RWPE1 (cell line): ENCODE results near the gene CLEC3B.

Experiments used
- CTCF ChIA-PET: fragments of 350-600 bp; sonication (Branson Sonifier 250); formaldehyde crosslinking; extraction: SDS; loops from one replicate; lab custom pipeline; 2021; lab: Yijun Ruan, JAX
- POLR2A ChIA-PET: fragments of 400-600 bp; formaldehyde crosslinking; extraction: SDS; loops from one replicate; lab custom pipeline; 2020; ENCODE audit warnings: antibody characterized with exemption; ENCODE audit not compliant: low non-redundant PET; lab: Yijun Ruan, JAX
- DNase-seq: peaks from one replicate; pipeline ENCODE4 v3.0.0; 2012; ENCODE audit warnings: low spot score
- H3K27ac ChIP-seq: fragments of 450-650 bp; 2 replicates; pipeline ENCODE4 v1.5.1; 2017
- TF ChIP-seq, protein P1 (sequence below): fragments of 450-650 bp; conservative IDR thresholded peaks from 2 replicates; pipeline ENCODE4 v1.5.1; 2017; ENCODE audit warnings: low read depth, mild to moderate bottlenecking

CLEC3B gene

DNA sequence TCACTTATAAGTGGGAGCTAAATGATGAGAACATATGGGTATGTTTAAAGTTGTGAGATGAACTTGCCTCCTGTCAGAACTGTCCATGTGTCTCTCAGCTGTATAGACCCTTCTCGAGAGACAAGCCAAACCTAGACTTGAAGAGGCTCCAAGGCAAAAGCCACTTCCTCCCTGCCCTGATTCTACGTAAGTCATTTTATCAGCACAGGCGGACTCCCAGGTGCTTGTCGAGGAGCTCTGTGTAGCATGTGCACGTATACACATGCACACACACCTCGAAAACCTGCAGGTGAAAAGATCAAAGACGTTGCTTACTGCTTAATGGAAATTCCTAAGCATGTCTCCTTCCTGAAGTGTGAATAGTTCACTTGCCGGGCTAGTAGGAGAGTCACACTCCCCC is 5.6 kb upstream of the CLEC3B start:
- ChIA-PET POLR2A (no interaction called here), CTCF (no interaction called here)
- no peak overlapping the region for H3K27ac ChIP-seq
- TF ChIP-seq, protein P1, sequence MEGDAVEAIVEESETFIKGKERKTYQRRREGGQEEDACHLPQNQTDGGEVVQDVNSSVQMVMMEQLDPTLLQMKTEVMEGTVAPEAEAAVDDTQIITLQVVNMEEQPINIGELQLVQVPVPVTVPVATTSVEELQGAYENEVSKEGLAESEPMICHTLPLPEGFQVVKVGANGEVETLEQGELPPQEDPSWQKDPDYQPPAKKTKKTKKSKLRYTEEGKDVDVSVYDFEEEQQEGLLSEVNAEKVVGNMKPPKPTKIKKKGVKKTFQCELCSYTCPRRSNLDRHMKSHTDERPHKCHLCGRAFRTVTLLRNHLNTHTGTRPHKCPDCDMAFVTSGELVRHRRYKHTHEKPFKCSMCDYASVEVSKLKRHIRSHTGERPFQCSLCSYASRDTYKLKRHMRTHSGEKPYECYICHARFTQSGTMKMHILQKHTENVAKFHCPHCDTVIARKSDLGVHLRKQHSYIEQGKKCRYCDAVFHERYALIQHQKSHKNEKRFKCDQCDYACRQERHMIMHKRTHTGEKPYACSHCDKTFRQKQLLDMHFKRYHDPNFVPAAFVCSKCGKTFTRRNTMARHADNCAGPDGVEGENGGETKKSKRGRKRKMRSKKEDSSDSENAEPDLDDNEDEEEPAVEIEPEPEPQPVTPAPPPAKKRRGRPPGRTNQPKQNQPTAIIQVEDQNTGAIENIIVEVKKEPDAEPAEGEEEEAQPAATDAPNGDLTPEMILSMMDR, result no peak
- DNase-seq, result no peak

DNA sequence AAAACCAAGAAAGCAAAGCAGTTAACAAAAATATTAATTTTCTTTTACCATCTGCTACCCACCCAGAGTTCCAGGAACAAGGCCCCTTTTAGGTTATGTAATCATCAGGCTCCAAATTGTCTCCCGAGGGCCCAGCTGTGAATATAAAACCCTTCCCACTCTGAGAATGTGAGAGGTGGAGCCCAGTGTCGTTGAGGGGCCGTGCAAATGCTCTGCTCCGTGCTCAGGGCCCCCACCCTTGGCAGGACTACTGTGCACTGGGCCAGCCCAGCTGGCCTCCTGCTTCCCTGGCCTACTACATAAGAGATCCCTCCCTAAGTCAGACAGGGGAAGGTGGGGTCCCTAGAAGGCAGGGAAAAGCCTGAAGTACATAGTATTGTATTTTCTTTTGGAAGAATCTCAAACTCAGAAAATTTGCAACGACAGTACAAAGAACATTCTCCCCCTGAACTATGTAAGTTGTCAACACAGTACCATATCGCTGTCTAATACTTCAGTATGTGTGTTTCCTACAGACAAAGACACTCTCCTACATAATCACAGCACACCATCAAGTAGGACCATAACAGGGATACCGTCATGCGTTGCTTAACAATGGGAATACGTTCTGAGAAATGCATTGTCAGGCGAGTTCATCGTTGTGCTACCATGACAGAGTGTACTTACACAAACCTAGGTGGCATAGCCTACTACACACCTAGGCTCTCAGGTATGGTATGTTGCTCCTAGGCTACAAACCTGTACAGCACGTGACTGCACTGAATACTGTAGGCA is 4.4 kb upstream of the CLEC3B start:
- DNase-seq, result no peak
- TF ChIP-seq, protein P1, result no peak
- ChIA-PET CTCF (no interaction called here), POLR2A (no interaction called here)
- no peak overlapping the region for H3K27ac ChIP-seq

DNA sequence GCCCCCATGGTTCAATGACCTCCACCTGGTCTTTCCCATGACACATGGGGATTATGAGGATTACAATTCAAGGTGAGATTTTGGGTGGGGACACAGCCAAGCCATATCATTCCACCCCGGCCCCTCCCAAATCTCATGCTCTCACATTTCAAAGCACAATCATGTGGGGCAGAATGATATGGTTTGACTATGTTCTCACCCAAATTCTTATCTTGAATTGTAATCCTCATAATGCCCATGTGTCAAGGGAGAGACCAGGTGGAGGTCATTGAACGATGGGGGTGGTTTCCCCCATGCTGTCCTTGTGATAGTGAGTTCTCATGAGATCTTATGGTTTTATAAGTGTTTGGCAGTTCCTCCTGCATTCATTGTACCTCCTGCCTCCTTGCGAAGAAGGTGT is 2.4 kb upstream of the CLEC3B start:
- no peak for DNase-seq
- ChIA-PET POLR2A (no interaction called here), CTCF (no interaction called here)
- TF ChIP-seq, protein P1, result no peak
- H3K27ac ChIP-seq, result no peak overlapping the region

DNA sequence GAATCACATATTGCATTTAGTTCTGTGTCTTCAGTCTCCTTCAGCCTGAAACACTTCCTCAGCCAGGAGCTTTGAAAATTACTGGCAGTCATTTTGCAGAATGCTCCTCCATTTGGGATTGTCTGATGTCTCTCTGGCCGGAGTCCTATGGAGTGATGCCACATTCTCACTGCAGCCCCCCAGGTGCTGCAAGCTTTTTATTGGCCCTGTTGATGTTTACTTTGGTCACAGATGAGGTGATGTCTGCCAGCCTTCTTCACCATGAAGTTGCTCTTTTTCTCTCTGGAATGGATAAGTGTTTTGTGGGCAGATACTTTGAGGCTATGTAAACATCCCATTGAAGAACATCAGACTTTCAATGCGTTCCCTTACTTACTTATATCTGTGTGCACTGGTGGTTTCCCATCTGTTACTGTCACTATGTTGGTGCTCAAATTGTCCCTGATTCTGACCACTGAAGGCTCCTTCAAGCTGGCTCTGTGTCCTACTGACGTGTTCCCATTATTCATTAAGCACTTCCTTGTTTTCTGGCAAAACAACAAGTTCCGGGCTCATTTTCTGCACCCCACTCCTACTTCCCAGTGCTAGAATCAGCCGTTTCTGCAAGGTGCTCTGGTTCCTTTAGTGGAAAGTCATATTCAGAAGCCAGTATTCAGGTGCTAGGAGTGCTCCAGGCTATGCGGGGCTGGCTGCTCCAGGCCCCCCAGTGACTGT is 1.4 kb upstream of the CLEC3B start:
- no peak overlapping the region for H3K27ac ChIP-seq
- no peak for DNase-seq
- ChIA-PET CTCF (no interaction called here), POLR2A (no interaction called here)
- TF ChIP-seq, protein P1, result no peak

DNA sequence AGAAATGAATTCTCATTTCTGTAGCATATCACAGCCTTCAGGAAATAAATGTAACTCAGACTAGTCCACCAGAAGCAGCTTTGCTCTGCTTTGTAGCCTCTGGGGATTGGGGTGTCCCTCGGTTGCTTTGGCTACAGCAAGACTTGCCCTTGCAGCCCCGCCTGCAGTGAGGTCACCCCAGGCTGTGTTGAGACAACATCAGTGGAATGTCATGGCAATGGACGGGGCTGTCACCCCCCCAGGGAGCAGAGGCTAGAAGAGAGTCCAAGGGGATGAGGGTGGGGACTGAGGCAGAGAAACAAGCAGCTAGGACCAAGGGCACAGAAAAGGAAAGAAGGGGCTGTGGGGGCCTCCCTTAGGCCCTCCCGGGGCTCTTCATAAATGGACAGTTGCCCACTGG is 854 bp downstream of the CLEC3B start:
- TF ChIP-seq, protein P1, result no peak
- CTCF ChIA-PET, result no interaction called here
- H3K27ac ChIP-seq, result no peak overlapping the region
- DNase-seq, result peak; percentile 15
- POLR2A ChIA-PET, result no interaction called here

DNA sequence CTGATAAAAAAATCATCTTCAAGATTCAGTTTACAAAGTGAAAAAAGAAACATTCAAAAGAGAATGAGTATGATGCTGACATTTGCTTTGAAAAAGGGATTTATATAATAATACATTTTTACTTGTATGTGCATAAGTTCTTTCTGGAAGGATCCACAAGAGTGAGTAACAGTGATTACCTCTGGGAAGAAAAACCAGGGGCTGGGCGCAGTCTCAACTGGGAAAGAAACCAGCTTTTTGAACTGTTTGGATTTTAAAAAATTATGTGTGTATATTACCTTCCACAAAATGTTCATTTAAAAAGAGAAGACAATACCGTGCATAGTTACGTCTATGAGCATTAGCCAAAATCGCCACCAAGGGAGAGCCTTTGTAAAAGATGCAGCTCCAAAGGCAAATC is 1.3 kb downstream of the CLEC3B start:
- TF ChIP-seq, protein P1, result no peak
- POLR2A ChIA-PET, result no interaction called here
- H3K27ac ChIP-seq, result no peak overlapping the region
- CTCF ChIA-PET, result no interaction called here
- no peak for DNase-seq
